BLaER1 treated with 17β-estradiol and CSF1 and Interleukin-3, amounts not matched to agents 10 nM and 100 nM (cell line): ENCODE results near the gene ILF2.
"Not testable (repeated sequence)": the region's sequence is repeated elsewhere in the genome, so short reads cannot be mapped to it uniquely, and the experiment has no call there.

Experiments used
- H3K27ac ChIP-seq, 11 experiments: shearing (Covaris generic); formaldehyde crosslinking; 2 replicates each; pipeline ENCODE4 v1.8.1; 2022
- H3K27me3 ChIP-seq, 11 experiments: shearing (Covaris generic); formaldehyde crosslinking; 2 replicates each; pipeline ENCODE4 v1.8.1; 2022
- H3K36me3 ChIP-seq, 11 experiments: shearing (Covaris generic); formaldehyde crosslinking; 2 replicates each; pipeline ENCODE4 v1.8.1; 2022
- H3K4me1 ChIP-seq, 10 experiments: shearing (Covaris generic); formaldehyde crosslinking; 2 replicates each; pipeline ENCODE4 v1.8.1; 2022
- H3K4me2 ChIP-seq, 11 experiments: shearing (Covaris generic); formaldehyde crosslinking; 2 replicates each; pipeline ENCODE4 v1.8.1; 2022
- H3K4me3 ChIP-seq, 10 experiments: shearing (Covaris generic); formaldehyde crosslinking; 2 replicates each; pipeline ENCODE4 v1.8.1; 2022
- H3K9ac ChIP-seq, 11 experiments: shearing (Covaris generic); formaldehyde crosslinking; 2 replicates each; pipeline ENCODE4 v1.8.1; 2022
- H3K9me3 ChIP-seq, 11 experiments: shearing (Covaris generic); formaldehyde crosslinking; replicated peaks in 1 of 11; 2 replicates each; pipeline ENCODE4 v1.8.1; 2022
- H4K20me1 ChIP-seq, 11 experiments: shearing (Covaris generic); formaldehyde crosslinking; 2 replicates each; pipeline ENCODE4 v1.8.1; 2022
- Cebpa-rat ChIP-seq, 11 experiments: shearing (Covaris generic); IDR thresholded peaks; 2 replicates each; pipeline ENCODE4 v1.8.1; 2022

ILF2 gene

DNA sequence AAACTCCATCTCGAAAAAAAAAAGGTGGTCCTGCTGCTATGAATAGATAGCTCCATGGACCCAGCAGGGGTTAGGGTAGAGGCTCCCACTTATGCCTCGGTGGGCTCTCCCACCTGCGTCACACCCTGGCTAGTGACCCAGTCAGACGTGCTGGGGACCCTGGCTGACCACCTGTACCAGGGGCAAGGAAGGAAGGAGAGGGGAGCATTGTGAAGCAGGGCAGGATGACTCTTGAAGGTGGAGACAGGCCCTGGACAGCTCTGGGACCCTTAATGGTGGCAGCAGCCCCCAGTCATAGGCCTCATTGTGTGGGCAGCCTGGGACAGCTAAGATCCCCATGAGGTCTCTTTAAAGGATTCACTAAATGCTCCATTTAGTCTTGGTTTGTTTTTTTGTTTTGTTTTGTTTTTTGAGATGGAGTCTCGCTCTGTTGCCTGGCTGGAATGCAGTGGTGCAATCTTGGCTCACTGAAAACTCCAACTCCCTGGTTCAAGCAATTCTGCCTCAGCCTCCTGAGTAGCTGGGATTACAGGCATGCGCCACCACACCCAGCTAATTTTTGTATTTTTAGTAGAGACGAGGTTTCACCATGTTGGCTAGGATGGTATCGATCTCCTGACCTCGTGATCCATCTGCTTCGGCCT, 22.7 kb downstream of the ILF2 start:
- Histone ChIP-seq H4K20me1 (peaks cover 0 to 10% (median 0%) of the 10 kb centered on the region in 11 experiments; a peak in 4 of 22 replicates), H3K9me3 (no peaks in the 10 kb centered on the region), H3K4me1 (peaks cover 41 to 66% (median 54%) of the 10 kb centered on the region in 10 experiments), H3K9ac (peak overlapping the region in 3 of 11 experiments; percentile 20 to 42 (median 28); a peak in 4 of 22 replicates), H3K36me3 (peaks cover 30 to 47% (median 44%) of the 10 kb centered on the region in 11 experiments), H3K27ac (peak overlapping the region in 8 of 11 experiments; percentile 28 to 70 (median 58); a peak in 13 of 22 replicates), H3K4me3 (no peak overlapping the region), H3K27me3 (no peaks in the 10 kb centered on the region), H3K4me2 (peak overlapping the region in 8 of 11 experiments; percentile 18 to 88 (median 52); a peak in 11 of 22 replicates)
- peak in 1 of 11 experiments; percentile 11; a peak in 2 of 22 replicates for TF ChIP-seq Cebpa-rat (IDR thresholded peaks at IDR 0.05)

- Histone ChIP-seq H3K4me2 (peak overlapping the region in 9 of 11 experiments; percentile 11 to 88 (median 73); a peak in 13 of 22 replicates), H3K4me1 (peaks cover 37 to 65% (median 50%) of the 10 kb centered on the region in 10 experiments), H3K9me3 (no peaks in the 10 kb centered on the region), H3K27ac (peak overlapping the region; percentile 14 to 70 (median 47); a peak in 17 of 22 replicates), H3K27me3 (no peaks in the 10 kb centered on the region), H4K20me1 (peaks cover 0 to 11% (median under 1%) of the 10 kb centered on the region in 11 experiments; a peak in 6 of 22 replicates), H3K36me3 (peaks cover 38 to 55% (median 52%) of the 10 kb centered on the region in 11 experiments), H3K9ac (no peak overlapping the region; a peak in 1 of 22 replicates), H3K4me3 (no peak overlapping the region)
- no peak for TF ChIP-seq Cebpa-rat (IDR thresholded peaks at IDR 0.05)
Observed at GRCh38 chr1:153647346-153647714, 23.5 kb downstream of the ILF2 start.

GRCh38 chr1:153646672-153647345, 24.0 kb downstream of the ILF2 start:
- Histone ChIP-seq H3K36me3 (peaks cover 43 to 60% (median 58%) of the 10 kb centered on the region in 11 experiments), H3K4me3 (peak overlapping the region in 1 of 10 experiments; percentile 18; a peak in 1 of 20 replicates), H3K27me3 (no peaks in the 10 kb centered on the region), H3K9ac (no peak overlapping the region; a peak in 2 of 22 replicates), H3K4me1 (peaks cover 39 to 66% (median 50%) of the 10 kb centered on the region in 10 experiments), H4K20me1 (peaks cover 0 to 16% (median 5%) of the 10 kb centered on the region in 11 experiments; a peak in 6 of 22 replicates), H3K9me3 (no peaks in the 10 kb centered on the region), H3K27ac (peak overlapping the region; percentile 14 to 70 (median 47); a peak in 16 of 22 replicates), H3K4me2 (peak overlapping the region; percentile 11 to 88 (median 70); a peak in 21 of 22 replicates)
- no peak for TF ChIP-seq Cebpa-rat (IDR thresholded peaks at IDR 0.05)

- peaks cover 34 to 75% (median 44%) of the 10 kb centered on the region in 10 experiments for H3K4me1 ChIP-seq
- no peak overlapping the region for H3K27ac ChIP-seq
- no peaks in the 10 kb centered on the region for H3K9me3 ChIP-seq
- H3K4me2 ChIP-seq, result peak overlapping the region in 3 of 11 experiments; percentile 6 to 86 (median 39); a peak in 3 of 22 replicates
- H3K4me3 ChIP-seq, result no peak overlapping the region
- peaks cover 0 to 26% (median 8%) of the 10 kb centered on the region in 11 experiments; a peak in 8 of 22 replicates for H4K20me1 ChIP-seq
- no peak overlapping the region for H3K9ac ChIP-seq
- peaks cover 73 to 90% (median 87%) of the 10 kb centered on the region in 11 experiments for H3K36me3 ChIP-seq
- no peaks in the 10 kb centered on the region for H3K27me3 ChIP-seq
- no peak for TF ChIP-seq Cebpa-rat (IDR thresholded peaks at IDR 0.05)
Observed at GRCh38 chr1:153643816-153644215, 27.0 kb downstream of the ILF2 start.

DNA sequence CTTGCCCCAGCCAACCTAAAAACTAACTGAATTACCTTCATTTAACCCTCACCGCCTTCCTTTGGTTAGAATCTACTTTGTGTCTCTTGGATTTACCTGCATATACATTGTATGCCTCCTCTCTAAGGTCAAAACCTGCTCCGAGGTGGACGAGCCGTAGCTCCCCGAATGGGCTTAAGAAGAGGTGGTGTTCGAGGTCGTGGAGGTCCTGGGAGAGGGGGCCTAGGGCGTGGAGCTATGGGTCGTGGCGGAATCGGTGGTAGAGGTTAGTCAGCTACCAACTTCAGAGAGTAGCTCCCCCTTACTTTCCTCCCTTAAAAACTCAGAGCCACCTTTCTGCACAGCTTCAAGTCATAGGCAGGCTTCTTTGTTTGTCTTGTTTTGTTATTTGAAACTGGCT, 27.7 kb downstream of the ILF2 start:
- H3K4me3 ChIP-seq, result no peak overlapping the region
- TF ChIP-seq Cebpa-rat (IDR thresholded peaks at IDR 0.05), result no peak
- H3K9ac ChIP-seq, result no peak overlapping the region
- H3K9me3 ChIP-seq, result no peaks in the 10 kb centered on the region
- H3K4me2 ChIP-seq, result peak overlapping the region in 3 of 11 experiments; percentile 6 to 86 (median 39); a peak in 3 of 22 replicates
- H3K4me1 ChIP-seq, result peaks cover 30 to 71% (median 38%) of the 10 kb centered on the region in 10 experiments
- H4K20me1 ChIP-seq, result peaks cover 0 to 26% (median 8%) of the 10 kb centered on the region in 11 experiments; a peak in 8 of 22 replicates
- H3K36me3 ChIP-seq, result peaks cover 80 to 97% (median 95%) of the 10 kb centered on the region in 11 experiments
- H3K27ac ChIP-seq, result no peak overlapping the region
- no peaks in the 10 kb centered on the region for H3K27me3 ChIP-seq

DNA sequence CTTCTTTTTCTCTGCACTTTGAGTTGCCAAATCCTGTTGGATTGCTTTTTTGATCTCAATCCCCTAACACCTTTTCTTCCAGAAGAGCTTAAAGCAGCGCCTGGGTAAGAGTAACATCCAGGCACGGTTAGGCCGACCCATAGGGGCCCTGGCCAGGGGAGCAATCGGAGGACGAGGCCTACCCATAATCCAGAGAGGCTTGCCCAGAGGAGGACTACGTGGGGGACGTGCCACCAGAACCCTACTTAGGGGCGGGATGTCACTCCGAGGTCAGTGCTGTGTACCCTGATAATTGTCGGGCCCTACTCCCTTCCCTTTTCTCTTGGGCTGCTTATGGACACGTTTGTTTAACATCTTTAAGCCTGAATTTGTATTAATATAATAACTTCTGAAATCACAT, 28.6 kb downstream of the ILF2 start:
- H3K9me3 ChIP-seq, result no peaks in the 10 kb centered on the region
- no peaks in the 10 kb centered on the region for H3K27me3 ChIP-seq

DNA sequence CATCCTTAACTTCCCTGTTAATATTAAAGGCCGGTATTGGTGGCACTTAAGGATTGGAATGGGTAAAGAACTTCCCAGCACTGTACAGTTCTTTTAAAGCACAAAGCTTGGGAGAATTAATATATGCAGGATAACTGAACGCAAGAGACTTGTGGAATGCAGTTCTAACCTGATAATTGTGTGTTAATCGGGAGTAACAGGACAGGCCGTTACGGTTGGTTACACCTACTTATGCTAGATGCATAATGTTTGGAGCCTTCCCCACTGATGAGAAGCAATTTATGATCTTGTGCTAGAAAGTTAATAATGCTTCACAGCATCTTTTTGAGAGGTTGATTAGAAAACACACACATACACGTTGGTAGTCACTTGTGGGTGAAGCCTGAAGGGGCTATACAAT, 29.9 kb downstream of the ILF2 start:
- Histone ChIP-seq H3K27ac (no peak overlapping the region), H3K4me2 (no peak overlapping the region), H3K4me3 (no peak overlapping the region), H3K4me1 (peaks cover 27 to 65% (median 35%) of the 10 kb centered on the region in 10 experiments), H3K36me3 (peaks cover 100% of the 10 kb centered on the region in 11 experiments), H4K20me1 (peaks cover 0 to 28% (median 12%) of the 10 kb centered on the region in 11 experiments; a peak in 8 of 22 replicates), H3K27me3 (no peaks in the 10 kb centered on the region), H3K9me3 (no peaks in the 10 kb centered on the region), H3K9ac (0 out of 22 replicates have a peak overlapping the region, but pooled peaks of 1 of the 11 experiments have one; percentile 22)
- TF ChIP-seq Cebpa-rat (IDR thresholded peaks at IDR 0.05), result no peak

More for the DNA sequence above, 28.6 kb downstream of the ILF2 start:
- peaks cover 25 to 65% (median 34%) of the 10 kb centered on the region in 10 experiments for H3K4me1 ChIP-seq
- H3K27ac ChIP-seq, result no peak overlapping the region
- no peak overlapping the region for H3K4me3 ChIP-seq
- no peak for TF ChIP-seq Cebpa-rat (IDR thresholded peaks at IDR 0.05)
- peak overlapping the region in 1 of 11 experiments; percentile 4; a peak in 1 of 22 replicates for H3K9ac ChIP-seq
- H4K20me1 ChIP-seq, result peaks cover 0 to 26% (median 8%) of the 10 kb centered on the region in 11 experiments; a peak in 8 of 22 replicates
- peaks cover 90 to 100% (median 100%) of the 10 kb centered on the region in 11 experiments for H3K36me3 ChIP-seq
- no peak overlapping the region for H3K4me2 ChIP-seq

DNA sequence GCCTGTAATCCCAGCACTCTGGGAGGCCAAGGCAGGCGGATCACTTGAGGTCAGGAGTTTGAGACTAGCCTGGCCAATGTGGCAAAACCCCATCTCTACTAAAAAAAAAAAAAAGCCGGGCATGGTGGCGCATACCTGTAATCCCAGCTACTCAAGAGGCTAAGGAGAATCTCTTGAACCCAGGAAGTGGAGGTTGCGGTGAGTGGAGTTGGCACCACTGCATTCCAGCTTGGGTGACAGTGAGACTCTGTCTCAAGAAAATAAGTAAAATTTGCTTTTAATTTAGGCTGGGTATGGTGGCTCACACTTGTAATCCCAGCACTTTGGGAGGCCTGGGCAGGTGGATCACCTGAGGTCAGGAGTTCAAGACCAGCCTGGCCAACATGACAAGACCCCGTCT, 30.6 kb downstream of the ILF2 start:
- not testable (repeated sequence) for H3K27ac ChIP-seq, H3K4me3 ChIP-seq, H3K9ac ChIP-seq, H3K9me3 ChIP-seq, H3K27me3 ChIP-seq, H3K4me2 ChIP-seq
- H4K20me1 ChIP-seq, result peaks cover 0 to 31% (median 14%) of the 10 kb centered on the region in 11 experiments; a peak in 8 of 22 replicates
- H3K4me1 ChIP-seq, result peaks cover 31 to 65% (median 38%) of the 10 kb centered on the region in 10 experiments
- H3K36me3 ChIP-seq, result peaks cover 95 to 100% (median 100%) of the 10 kb centered on the region in 11 experiments
